ENCODE measurements around the gene PPFIBP1. TPM values are rescaled to one million over a fixed set of nuclear protein-coding genes. Genes with fewer than 3 reads are reported as not detected.
"Not testable (repeated sequence)": the region's sequence is repeated elsewhere in the genome, so short reads cannot be mapped to it uniquely, and the experiment has no call there.

PPFIBP1 gene
- total and polyA plus RNA-seq, 10 donors, result 3.7 to 182 (median 92.4) TPM

DNA sequence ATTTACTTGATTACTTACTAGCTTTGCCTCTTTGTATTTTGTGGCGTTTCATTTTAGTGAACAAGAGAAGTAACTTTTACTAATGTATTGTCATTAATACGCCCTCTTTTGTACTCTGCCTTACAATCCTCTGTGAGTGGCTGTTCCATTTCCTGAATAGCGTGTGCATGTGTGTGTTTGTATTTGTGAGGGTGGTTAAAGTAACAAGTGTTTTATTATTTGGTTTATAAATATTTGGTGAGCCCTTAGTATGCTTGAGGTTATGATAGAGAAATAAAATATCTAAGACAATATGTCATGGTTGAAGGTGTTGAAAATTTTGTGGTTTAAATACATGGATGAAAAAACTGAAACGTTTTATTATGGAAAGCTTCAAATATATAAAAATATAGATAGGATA, 100.6 kb downstream of the PPFIBP1 start:
- Histone ChIP-seq H3K4me1 (peaks cover 0 to 5% (median 0%) of the 10 kb centered on the region in 6 donors), H3K27me3 (replicated peaks in 1 of 7) (no peaks in the 10 kb centered on the region), H3K9me3 (no peaks in the 10 kb centered on the region), H3K36me3 (no peaks in the 10 kb centered on the region), H3K4me3 (no peak overlapping the region), H3K27ac (no peak overlapping the region)
- DNase-seq, result no peak
- intact Hi-C loops (cut with DNase I; ENCODE audit: low total_unique reads), result no loop called here
- WGBS, 5 donors, result 70 to 79% (median 72%) methylated on average over 4 of the region's 4 CpGs
- TF ChIP-seq, protein P1, sequence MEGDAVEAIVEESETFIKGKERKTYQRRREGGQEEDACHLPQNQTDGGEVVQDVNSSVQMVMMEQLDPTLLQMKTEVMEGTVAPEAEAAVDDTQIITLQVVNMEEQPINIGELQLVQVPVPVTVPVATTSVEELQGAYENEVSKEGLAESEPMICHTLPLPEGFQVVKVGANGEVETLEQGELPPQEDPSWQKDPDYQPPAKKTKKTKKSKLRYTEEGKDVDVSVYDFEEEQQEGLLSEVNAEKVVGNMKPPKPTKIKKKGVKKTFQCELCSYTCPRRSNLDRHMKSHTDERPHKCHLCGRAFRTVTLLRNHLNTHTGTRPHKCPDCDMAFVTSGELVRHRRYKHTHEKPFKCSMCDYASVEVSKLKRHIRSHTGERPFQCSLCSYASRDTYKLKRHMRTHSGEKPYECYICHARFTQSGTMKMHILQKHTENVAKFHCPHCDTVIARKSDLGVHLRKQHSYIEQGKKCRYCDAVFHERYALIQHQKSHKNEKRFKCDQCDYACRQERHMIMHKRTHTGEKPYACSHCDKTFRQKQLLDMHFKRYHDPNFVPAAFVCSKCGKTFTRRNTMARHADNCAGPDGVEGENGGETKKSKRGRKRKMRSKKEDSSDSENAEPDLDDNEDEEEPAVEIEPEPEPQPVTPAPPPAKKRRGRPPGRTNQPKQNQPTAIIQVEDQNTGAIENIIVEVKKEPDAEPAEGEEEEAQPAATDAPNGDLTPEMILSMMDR (IDR thresholded peaks at IDR 0.05 in 8 of 11, conservative IDR thresholded peaks at IDR 0.05 in 3 of 11), result no peak

DNA sequence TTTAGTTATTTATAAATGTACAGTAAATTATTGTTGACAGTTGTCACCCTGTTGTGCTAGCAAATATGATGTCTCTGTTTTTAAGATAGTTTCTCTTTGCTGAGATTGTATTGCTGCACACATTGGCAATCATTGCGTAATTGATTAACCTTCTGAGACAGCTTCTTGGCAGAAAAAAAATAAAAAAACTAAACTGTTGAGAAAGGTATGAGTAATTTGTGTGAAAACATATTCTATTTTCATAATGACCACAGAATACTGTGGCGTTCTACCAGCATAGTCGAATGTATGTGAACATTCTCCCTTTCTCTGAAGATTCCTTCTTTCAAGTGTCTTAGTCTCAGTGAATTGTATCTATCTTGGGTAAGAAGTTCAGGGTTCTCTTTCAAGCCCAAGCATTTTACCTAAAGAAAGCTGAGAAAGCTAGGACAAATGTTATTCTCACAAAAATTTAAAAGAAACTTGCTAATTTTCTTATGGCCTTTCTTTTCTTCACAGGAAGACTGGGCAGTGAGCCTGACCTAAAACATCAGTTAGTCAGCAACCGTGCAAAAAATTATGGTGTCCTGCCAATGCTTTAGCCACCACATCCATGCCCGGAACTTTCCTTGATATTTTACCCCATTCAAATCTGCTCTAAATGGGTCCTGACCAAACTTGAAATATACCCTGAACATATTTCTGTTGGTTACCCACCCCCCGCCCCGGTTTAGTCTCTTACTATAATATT, 103.3 kb downstream of the PPFIBP1 start:
- DNase-seq, result no peak
- WGBS, 5 donors, result 74 to 85% (median 77%) methylated on average over 7 of the region's 7 CpGs
- H3K4me3 ChIP-seq, result no peak overlapping the region
- no peaks in the 10 kb centered on the region for H3K27me3 ChIP-seq (replicated peaks in 1 of 7)
- no peaks in the 10 kb centered on the region for H3K9me3 ChIP-seq
- H3K36me3 ChIP-seq, result no peaks in the 10 kb centered on the region
- intact Hi-C loops (cut with DNase I; ENCODE audit: low total_unique reads), result no loop called here
- no peak overlapping the region for H3K27ac ChIP-seq
- peaks cover 0 to 5% (median 0%) of the 10 kb centered on the region in 6 donors for H3K4me1 ChIP-seq
- TF ChIP-seq POLR2AphosphoS5 (IDR thresholded peaks at IDR 0.05) (no peak), POLR2A (IDR thresholded peaks at IDR 0.05) (no peak)
- TF ChIP-seq, protein P1 (IDR thresholded peaks at IDR 0.05 in 8 of 11, conservative IDR thresholded peaks at IDR 0.05 in 3 of 11), result no peak

DNA sequence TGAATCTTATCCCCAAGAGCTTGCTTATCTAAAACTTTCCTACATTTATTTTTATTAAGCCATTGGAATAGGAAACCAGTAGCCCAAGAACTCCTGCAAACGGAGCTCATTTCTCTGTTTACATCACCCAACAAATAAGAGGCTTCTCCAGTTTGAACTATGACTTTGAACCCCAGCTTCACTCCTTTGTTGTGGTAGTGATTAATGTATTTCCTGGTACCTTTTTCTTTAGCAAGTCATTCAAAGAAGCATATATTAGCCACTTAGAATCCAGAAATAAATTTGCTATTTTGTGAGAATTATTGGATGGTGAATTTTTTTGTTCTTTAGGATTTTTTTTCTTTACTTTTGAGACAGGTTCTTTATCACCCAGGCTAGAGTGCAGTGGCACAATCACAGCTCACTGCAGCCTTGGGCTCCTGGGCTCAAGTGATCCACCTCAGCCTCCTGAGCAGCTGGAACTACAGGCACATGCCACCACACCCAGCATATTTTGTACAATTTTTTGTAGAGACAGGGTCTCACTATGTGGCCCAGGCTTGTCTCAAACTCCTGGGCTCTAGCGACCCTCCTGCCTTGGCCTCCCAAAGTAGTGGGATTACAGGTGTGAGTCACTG, 104.0 kb downstream of the PPFIBP1 start:
- H3K27me3 ChIP-seq (replicated peaks in 1 of 7); H3K4me1 ChIP-seq; H3K4me3 ChIP-seq; H3K9me3 ChIP-seq; intact Hi-C loops (cut with DNase I; ENCODE audit: low total_unique reads); H3K36me3 ChIP-seq; DNase-seq; H3K27ac ChIP-seq: not testable (repeated sequence)
- WGBS, 5 donors, result 56 to 68% (median 65%) methylated on average over 2 of the region's 2 CpGs

DNA sequence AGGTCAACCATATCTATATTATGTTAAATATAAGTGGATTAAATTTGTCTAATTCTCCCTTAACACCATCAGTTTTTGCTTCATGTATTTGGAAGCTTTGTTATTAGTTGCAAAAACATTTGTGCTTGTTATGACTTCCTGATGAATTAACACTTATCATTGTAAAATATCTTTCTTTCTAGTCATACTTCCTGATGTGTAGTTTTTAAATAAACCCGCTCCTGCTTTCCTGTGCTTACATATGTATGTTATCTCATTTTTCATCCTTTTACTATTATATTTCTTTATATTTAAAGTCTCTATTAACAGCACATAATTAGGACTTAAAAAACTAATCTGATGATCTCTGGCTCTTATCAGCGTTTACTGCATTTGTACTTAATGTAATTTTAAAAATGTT, 106.2 kb downstream of the PPFIBP1 start:
- H3K4me1 ChIP-seq; H3K36me3 ChIP-seq; H3K9me3 ChIP-seq; H3K4me3 ChIP-seq; intact Hi-C loops (cut with DNase I; ENCODE audit: low total_unique reads); DNase-seq; H3K27me3 ChIP-seq (replicated peaks in 1 of 7): not testable (repeated sequence)
- H3K27ac ChIP-seq, result peak overlapping the region in 1 of 8 donors; percentile 6
- 69 to 88% (median 80%) methylated on average over 2 of the region's 2 CpGs for WGBS, 5 donors

DNA sequence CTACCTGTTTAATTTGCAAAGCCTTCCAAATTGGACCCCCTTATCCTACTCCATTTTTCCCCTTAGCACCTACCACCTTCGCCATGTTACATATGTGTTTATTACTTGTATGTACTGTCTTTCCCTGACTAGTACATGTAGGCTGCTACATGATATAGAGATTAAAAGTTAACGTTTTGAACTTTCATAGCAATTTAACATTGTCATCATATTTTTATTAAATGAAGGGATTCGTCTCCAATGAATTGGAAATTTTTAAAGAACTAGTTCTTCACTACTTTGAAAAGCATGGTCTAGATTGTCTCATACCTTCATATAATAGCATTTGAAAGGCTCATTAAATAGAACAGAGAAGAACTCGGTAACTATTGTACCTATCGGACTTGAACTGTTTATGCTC, 107.4 kb downstream of the PPFIBP1 start:
- no peak overlapping the region for H3K27ac ChIP-seq
- 81 to 95% (median 89%) methylated on average over 5 of the region's 5 CpGs for WGBS, 5 donors

More for the DNA sequence above, 107.4 kb downstream of the PPFIBP1 start:
- Histone ChIP-seq H3K4me1 (peaks cover 0 to 9% (median 0%) of the 10 kb centered on the region in 6 donors), H3K4me3 (no peak overlapping the region), H3K9me3 (no peaks in the 10 kb centered on the region), H3K36me3 (no peaks in the 10 kb centered on the region), H3K27me3 (replicated peaks in 1 of 7) (no peaks in the 10 kb centered on the region)
- TF ChIP-seq POLR2AphosphoS5 (IDR thresholded peaks at IDR 0.05), result no peak
- no peak for TF ChIP-seq POLR2A (IDR thresholded peaks at IDR 0.05)
- TF ChIP-seq, protein P1 (IDR thresholded peaks at IDR 0.05 in 8 of 11, conservative IDR thresholded peaks at IDR 0.05 in 3 of 11), result no peak
- no peak for DNase-seq
- intact Hi-C loops (cut with DNase I; ENCODE audit: low total_unique reads), result no loop called here
